Suppressor macrophage treated with lipopolysaccharide for 1 hour (primary cell): ENCODE results near the gene SUPT3H.
A peak's percentile ranks its signal among the peaks of the same experiment; 100 is the strongest.
"Not testable (repeated sequence)": the region's sequence is repeated elsewhere in the genome, so short reads cannot be mapped to it uniquely, and the experiment has no call there.

Source experiments
- DNase-seq, 3 donors: peaks; one replicate each; pipeline ENCODE4 v3.0.0-alpha.2; 2020 to 2022

SUPT3H gene

DNA sequence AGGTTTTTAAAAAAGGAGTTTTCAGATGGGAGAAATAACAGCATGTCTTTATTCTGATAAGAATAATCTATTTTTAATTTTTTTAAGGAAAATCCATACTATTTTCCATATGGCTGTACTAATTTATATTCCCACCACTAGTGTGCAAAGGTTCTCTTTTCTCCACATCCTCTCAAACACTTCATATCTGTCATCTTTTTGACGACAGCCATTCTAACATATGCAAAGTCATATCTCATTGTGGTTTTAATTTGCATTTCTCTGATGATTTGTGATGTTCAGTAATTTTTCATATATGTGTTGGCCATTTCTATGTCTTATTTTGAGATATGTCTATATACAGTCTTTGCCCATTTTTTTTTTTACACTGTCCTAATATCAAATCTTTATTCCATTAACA, 330.2 kb downstream of the SUPT3H start:
- DNase-seq = peak in 1 of 3 donors; percentile 12

DNA sequence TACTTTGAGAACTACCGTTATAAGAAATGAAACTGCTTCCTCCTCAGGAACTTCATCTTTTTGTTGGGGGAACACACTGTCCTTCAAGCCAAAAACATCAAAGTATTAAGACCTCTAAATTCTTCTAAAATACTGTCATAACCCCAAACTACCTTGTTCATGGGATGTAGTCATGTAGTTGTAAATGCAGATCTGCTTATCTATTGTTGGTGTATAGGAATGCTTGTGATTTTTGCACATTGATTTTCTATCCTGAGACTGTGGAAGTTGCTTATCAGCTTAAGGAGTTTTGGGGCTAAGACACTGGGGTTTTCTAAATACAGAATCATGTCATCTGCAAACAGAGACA, 332.5 kb downstream of the SUPT3H start:
- no peak for DNase-seq

- peak in 1 of 3 donors; percentile 24 for DNase-seq
Measured at GRCh38 chr6:45044510-45045252, 333.1 kb downstream of the SUPT3H start.

DNA sequence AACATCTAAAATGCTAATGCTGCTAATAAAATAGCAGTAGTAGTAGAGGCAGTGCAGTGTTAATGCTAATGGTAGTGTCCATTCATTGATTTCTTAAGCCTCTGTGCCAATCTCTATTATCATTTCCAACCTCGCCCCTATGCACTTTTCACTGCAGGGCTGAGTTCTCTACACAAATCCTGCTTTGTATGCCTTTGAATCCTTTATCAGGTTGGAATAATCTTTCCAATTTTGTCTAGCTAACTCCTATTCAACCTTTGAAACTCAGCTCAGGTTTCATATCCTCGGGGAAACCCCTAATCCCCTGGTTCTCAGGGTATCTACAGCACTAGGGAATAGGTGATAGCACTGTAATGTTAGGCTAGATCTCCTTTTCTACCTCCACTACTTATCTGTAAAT, 333.6 kb downstream of the SUPT3H start:
- peak in 1 of 3 donors; percentile 6 for DNase-seq

DNA sequence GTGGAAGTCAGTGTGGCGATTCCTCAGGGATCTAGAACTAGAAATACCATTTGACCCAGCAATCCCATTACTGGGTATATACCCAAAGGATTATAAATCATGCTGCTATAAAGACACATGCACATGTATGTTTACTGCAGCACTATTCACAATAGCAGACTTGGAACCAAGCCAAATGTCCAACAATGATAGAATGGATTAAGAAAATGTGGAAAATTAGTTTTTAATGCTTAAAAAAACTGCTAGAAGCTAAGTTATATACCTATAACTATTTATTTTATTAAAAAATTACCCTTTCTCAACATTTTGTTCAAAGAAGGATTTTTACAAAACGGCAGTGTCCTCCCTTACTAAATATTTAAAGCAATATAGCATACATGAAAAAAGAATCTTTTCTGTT, 335.1 kb downstream of the SUPT3H start:
- not testable (repeated sequence) for DNase-seq

GRCh38 chr6:45038226-45038625, 339.5 kb downstream of the SUPT3H start:
- no peak for DNase-seq

DNA sequence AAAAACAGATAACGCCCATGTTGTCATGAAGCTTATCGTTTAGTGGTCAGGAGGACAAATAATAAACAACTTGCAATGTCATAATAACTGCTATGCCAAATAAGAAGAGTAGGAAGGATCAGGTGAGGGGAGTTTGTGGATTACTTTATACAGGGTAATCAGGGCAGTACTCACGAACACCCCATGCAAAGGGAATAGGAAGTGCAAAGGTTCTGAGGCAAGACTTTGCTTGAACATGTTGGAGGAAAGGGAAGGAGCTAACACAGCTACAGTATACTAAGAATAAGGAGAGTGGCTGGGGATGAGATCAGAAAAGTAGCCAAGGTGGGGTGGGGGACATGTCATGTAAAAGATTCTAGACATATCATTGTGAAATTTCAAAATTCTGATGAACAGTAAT, 341.6 kb downstream of the SUPT3H start:
- peak in 2 of 3 donors; percentile 15 to 29 for DNase-seq

GRCh38 chr6:45032426-45032825, 345.3 kb downstream of the SUPT3H start:
- DNase-seq = no peak

DNA sequence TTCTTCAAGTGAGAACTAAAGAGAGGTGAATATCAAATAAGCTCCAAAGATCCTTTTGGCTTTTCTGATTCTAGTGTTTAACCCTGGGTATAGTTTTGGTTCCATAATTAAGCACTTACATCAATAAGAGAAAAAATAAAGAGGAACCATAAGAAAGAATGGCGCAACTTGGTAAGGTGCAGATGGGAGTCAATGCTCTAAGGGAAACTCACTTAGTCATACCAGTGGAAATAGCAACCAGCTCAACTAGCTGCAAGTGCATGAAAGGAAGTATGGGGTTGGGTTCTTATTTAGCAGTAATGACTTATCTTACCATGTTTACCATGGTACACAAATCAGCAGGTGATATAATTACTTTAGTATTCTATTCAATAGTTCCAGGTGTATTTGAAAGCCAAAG, 346.1 kb downstream of the SUPT3H start:
- peak; percentile 84 to 95 (median 95) for DNase-seq

DNA sequence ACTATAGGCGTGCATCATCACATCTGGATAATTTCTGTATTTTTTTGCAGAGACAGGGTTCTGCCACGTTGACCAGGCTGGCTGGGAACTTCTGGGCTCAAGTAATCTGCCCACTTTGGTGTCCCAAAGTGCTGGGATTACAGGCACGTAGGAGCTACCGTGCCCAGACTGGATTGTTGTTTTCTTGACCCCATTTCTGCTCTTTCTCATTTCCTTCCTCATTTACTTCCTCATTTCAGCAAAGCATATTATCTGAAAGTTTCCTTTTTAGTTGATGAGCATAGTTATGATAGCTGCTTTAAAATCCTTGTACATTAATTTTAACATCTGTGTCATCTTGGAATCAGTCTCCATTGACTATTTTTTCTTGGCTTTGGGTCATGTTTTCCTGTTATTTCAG, 350.6 kb downstream of the SUPT3H start:
- DNase-seq = peak in 2 of 3 donors; percentile 28 to 30

DNA sequence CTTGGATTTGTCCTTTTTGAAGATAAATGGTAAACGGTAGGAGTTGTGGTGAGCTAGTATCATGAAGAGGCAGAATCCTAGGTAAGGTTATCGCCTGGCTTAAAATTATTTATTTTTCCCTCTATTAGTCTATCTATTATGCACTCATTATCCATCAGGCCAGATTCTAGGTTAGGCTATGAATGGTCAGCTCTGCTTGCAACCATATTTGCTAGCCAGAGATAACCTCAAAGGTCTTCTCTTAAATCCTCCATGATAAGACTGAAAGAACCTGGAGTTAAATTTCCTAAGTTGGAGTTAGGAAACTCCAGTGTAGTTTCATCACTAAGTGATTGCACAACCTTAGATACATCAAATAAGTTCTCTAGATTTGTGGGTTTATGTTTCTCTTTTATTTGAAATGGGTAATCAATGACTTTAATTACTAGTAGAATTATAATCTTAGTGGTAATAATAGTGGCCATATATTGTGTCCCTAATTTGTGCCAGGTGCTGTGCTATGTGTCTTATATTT, 351.7 kb downstream of the SUPT3H start:
- peak; percentile 30 to 68 (median 64) for DNase-seq

DNA sequence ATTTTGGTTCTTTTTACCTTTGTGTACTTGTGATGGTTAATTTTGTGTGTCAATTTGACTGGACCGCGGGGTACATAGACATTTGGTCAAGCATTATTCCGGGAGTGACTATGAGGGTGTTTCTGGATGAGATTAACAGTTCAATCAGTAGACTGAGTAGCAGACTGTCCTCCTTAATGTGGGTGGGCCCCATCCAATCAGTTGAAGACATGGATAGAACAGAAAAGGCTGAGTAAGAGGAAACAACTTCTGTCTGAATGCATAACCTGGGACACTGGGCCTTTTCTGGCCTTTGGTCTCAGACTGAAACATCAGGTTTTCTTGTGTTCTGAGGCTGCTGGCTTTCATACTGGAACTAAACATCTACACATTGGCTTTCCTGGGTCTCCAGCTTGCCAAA, 353.1 kb downstream of the SUPT3H start:
- no peak for DNase-seq

GRCh38 chr6:45021676-45022075, 356.1 kb downstream of the SUPT3H start:
- DNase-seq = no peak

DNA sequence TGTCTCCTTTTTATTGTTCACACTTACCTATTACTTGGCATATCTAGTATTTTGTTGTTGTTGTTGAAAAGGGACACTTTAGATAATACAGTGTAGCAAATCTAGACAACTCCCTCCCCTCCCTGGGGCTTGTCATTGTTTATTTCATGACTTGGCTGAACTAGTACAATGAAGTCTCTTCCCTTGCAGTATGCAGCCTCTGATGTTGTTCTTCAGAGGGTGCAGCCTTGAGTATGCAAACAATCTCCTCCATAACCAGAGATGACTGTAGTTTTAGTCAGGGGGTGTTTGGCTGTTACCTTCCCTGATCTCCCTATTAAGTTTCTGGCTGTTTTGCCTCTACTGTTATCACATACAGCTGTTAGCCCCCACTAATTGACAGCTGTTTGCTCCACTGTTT, 365.0 kb downstream of the SUPT3H start:
- no peak for DNase-seq

DNA sequence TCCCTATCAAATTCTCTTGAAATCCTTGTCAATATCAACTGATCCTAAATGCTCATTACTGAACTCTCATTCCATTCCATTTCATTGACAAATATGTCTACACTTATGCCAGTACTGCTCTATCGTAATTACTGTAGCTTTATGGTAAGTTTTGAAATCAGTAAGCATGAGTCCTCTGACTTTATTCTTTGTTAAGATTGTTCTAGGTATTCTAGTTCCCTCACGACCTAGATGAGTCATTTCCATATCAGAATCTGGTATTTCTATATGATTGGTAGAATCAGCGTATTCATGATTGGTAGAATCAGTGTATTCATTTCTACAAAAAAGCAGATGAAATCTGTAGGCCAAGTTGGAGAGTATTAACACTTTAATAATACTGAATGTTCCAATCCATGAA, 368.2 kb downstream of the SUPT3H start:
- no peak for DNase-seq

DNA sequence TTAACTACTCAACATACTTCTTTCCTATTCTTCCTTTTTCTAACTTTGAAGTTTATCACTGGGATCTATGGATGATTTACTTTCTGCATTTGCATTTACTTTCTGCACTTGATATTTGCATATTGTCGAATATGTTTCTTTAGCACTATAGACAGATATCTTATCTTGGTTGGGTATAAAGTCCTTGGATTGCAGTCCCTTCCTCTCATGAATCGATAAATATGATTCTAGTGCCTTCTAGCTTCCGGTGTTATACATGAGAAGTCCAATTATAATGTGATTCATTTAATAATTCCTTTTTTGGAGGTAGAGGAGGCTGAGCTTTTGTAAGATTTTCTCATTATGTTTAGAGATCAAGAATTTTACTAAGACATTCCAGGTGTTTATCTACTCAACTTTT, 370.8 kb downstream of the SUPT3H start:
- DNase-seq = no peak

- DNase-seq = peak in 2 of 3 donors; percentile 36 to 43
Measured at GRCh38 chr6:45003961-45004360, 373.8 kb downstream of the SUPT3H start.

GRCh38 chr6:45003387-45003786, 374.3 kb downstream of the SUPT3H start:
- DNase-seq = peak; percentile 62 to 84 (median 78)

- peak; percentile 36 to 79 (median 71) for DNase-seq
Measured at GRCh38 chr6:45002390-45003105, 375.2 kb downstream of the SUPT3H start.

DNA sequence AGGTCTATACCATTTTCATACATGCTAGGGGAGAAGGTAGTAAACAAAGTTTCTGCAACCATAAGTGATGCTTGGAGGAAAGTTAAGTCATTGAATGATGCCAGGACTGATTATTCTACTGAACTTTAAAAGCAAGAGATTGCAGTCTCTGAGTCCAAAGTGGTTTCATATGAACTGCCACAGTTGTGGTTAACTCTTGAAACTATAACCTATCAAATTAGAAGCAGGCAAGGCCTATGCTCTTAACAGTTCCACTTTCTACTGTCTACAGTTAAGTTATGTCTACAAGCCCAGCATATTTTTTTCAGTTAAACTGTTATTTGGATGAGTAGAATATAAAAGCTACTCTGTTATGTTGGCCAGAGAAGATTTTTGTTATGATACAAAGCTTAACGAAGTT, 376.1 kb downstream of the SUPT3H start:
- DNase-seq = no peak

DNA sequence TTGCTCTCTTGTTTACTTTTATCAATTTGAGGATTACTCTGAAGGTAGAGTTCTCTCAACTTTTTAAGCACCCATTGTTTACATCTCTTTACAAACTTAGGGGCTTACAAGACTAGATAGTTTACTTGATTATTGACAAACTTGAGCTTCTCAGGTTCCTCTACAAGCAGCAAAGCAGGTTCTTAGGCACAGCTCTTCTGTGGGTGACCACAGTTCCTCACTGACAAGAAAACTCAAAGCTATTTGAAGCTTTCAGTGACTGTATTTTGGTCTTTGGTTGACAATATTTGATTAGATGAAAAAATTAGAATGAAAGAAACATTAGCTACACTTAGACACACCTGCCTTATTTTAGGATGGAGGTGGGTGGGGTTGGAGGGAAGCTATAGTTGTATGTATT, 376.9 kb downstream of the SUPT3H start:
- DNase-seq = no peak

- DNase-seq = no peak
Measured at GRCh38 chr6:44999066-44999465, 378.7 kb downstream of the SUPT3H start.

DNA sequence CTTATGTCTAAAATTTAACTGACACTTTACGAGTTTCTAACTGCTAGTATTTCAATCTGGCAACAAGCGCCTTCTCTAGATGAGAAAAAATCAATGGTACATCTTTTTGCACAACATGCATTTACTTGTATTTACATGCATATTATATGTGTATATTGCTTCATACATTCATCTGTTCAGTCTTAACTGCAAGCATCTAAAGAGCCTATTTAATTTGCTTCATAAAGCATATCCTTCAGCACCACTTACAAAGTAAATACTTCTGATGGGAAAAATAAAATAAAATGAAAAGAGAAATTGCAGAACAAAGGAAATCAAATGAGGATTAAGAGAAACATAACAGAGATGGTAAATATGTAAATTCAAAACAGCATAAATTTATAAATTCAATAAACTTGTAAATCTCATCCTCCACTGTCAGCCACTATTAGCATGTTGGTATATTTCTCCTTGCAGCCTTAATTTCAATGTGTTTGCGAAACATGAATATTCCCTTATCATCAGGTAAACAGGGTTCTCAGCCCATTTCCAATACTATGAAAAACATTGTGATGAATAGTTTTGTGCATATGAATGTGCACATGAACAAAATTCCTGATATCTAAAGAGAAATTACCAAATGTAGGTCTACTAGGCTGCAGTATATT, 382.1 kb downstream of the SUPT3H start:
- no peak for DNase-seq

DNA sequence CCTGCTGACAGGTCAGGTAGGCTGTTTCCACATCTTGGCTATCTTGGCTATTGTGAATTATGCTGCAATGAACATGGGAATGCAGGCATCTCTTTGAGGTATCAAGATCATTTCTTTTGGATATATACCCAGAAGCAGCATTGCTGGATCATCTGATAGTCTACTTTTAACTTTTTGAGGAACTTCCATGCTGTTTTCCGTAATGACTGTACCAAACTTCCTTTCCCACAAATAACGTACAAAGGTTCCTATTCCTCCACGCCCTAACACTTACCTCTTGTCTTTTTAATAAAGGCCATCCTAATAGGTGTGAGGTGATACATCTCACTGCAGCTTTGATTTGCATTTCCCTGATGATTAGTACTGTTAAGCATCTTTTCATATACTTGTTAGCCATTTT, 388.3 kb downstream of the SUPT3H start:
- DNase-seq = peak in 1 of 3 donors; percentile 25
